Measurements from ENCODE around the gene SRMS. TPM values are rescaled to one million over a fixed set of nuclear protein-coding genes. Genes with fewer than 3 reads are reported as not detected.

SRMS gene
- total RNA-seq, 1 donor = not detected

GRCh38 chr20:63558804-63559484 is 11.4 kb upstream of the SRMS start:
- no peak for DNase-seq (ENCODE audit: insufficient read length, low spot score, missing footprints)
- Histone ChIP-seq H3K4me2 (ENCODE audit: insufficient read depth, low read length) (no peak overlapping the region), H4K20me1 (ENCODE audit: insufficient read depth, low read length) (no peaks in the 10 kb centered on the region), H3K9me3 (ENCODE audit: low read depth, low read length) (no peaks in the 10 kb centered on the region), H3K36me3 (ENCODE audit: insufficient read depth, low read length) (no peaks in the 10 kb centered on the region), H3K27ac (ENCODE audit: low read depth, low read length) (no peak overlapping the region), H3K4me1 (ENCODE audit: insufficient read depth, low read length) (no peaks in the 10 kb centered on the region), H2AFZ (ENCODE audit: low read length) (no peak overlapping the region), H3K27me3 (ENCODE audit: insufficient read depth, low read length) (no peaks in the 10 kb centered on the region), H3K79me2 (ENCODE audit: insufficient read depth, low read length) (no peaks in the 10 kb centered on the region), H3K4me3 (ENCODE audit: insufficient read depth, low read length) (no peak overlapping the region)
- TF ChIP-seq, protein P1, sequence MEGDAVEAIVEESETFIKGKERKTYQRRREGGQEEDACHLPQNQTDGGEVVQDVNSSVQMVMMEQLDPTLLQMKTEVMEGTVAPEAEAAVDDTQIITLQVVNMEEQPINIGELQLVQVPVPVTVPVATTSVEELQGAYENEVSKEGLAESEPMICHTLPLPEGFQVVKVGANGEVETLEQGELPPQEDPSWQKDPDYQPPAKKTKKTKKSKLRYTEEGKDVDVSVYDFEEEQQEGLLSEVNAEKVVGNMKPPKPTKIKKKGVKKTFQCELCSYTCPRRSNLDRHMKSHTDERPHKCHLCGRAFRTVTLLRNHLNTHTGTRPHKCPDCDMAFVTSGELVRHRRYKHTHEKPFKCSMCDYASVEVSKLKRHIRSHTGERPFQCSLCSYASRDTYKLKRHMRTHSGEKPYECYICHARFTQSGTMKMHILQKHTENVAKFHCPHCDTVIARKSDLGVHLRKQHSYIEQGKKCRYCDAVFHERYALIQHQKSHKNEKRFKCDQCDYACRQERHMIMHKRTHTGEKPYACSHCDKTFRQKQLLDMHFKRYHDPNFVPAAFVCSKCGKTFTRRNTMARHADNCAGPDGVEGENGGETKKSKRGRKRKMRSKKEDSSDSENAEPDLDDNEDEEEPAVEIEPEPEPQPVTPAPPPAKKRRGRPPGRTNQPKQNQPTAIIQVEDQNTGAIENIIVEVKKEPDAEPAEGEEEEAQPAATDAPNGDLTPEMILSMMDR (IDR thresholded peaks at IDR 0.05; ENCODE audit: extremely low read depth, low read depth, low read length) = no peak

GRCh38 chr20:63557481-63557891 is 9.9 kb upstream of the SRMS start:
- DNase-seq (ENCODE audit: insufficient read length, low spot score, missing footprints) = no peak
- Histone ChIP-seq H2AFZ (ENCODE audit: low read length) (no peak overlapping the region), H3K9me3 (ENCODE audit: low read depth, low read length) (no peaks in the 10 kb centered on the region), H3K4me1 (ENCODE audit: insufficient read depth, low read length) (no peaks in the 10 kb centered on the region), H4K20me1 (ENCODE audit: insufficient read depth, low read length) (no peaks in the 10 kb centered on the region), H3K4me3 (ENCODE audit: insufficient read depth, low read length) (no peak overlapping the region), H3K27ac (ENCODE audit: low read depth, low read length) (no peak overlapping the region), H3K27me3 (ENCODE audit: insufficient read depth, low read length) (no peaks in the 10 kb centered on the region), H3K36me3 (ENCODE audit: insufficient read depth, low read length) (no peaks in the 10 kb centered on the region), H3K79me2 (ENCODE audit: insufficient read depth, low read length) (no peaks in the 10 kb centered on the region), H3K4me2 (ENCODE audit: insufficient read depth, low read length) (no peak overlapping the region)
- TF ChIP-seq, protein P1 (IDR thresholded peaks at IDR 0.05; ENCODE audit: extremely low read depth, low read depth, low read length) = no peak

GRCh38 chr20:63556873-63557478 is 9.4 kb upstream of the SRMS start:
- Histone ChIP-seq H3K27ac (ENCODE audit: low read depth, low read length) (no peak overlapping the region), H4K20me1 (ENCODE audit: insufficient read depth, low read length) (no peaks in the 10 kb centered on the region), H3K36me3 (ENCODE audit: insufficient read depth, low read length) (no peaks in the 10 kb centered on the region), H3K9me3 (ENCODE audit: low read depth, low read length) (no peaks in the 10 kb centered on the region), H2AFZ (ENCODE audit: low read length) (no peak overlapping the region), H3K27me3 (ENCODE audit: insufficient read depth, low read length) (no peaks in the 10 kb centered on the region), H3K79me2 (ENCODE audit: insufficient read depth, low read length) (no peaks in the 10 kb centered on the region), H3K4me2 (ENCODE audit: insufficient read depth, low read length) (no peak overlapping the region), H3K4me3 (ENCODE audit: insufficient read depth, low read length) (no peak overlapping the region), H3K4me1 (ENCODE audit: insufficient read depth, low read length) (no peaks in the 10 kb centered on the region)
- TF ChIP-seq, protein P1 (IDR thresholded peaks at IDR 0.05; ENCODE audit: extremely low read depth, low read depth, low read length) = no peak
- DNase-seq (ENCODE audit: insufficient read length, low spot score, missing footprints) = no peak

GRCh38 chr20:63555661-63556381 is 8.3 kb upstream of the SRMS start:
- Histone ChIP-seq H3K4me2 (ENCODE audit: insufficient read depth, low read length) (no peak overlapping the region), H4K20me1 (ENCODE audit: insufficient read depth, low read length) (no peaks in the 10 kb centered on the region), H3K9me3 (ENCODE audit: low read depth, low read length) (no peaks in the 10 kb centered on the region), H3K79me2 (ENCODE audit: insufficient read depth, low read length) (no peaks in the 10 kb centered on the region), H2AFZ (ENCODE audit: low read length) (no peak overlapping the region), H3K4me3 (ENCODE audit: insufficient read depth, low read length) (no peak overlapping the region), H3K36me3 (ENCODE audit: insufficient read depth, low read length) (no peaks in the 10 kb centered on the region), H3K27ac (ENCODE audit: low read depth, low read length) (no peak overlapping the region), H3K4me1 (ENCODE audit: insufficient read depth, low read length) (no peaks in the 10 kb centered on the region), H3K27me3 (ENCODE audit: insufficient read depth, low read length) (no peaks in the 10 kb centered on the region)
- TF ChIP-seq, protein P1 (IDR thresholded peaks at IDR 0.05; ENCODE audit: extremely low read depth, low read depth, low read length) = no peak
- DNase-seq (ENCODE audit: insufficient read length, low spot score, missing footprints) = no peak

All from osteoblast (primary cell).